HEK293 (cell line): Measurements from ENCODE around the gene H2AZ2.
"Not testable (repeated sequence)": the region's sequence is repeated elsewhere in the genome, so short reads cannot be mapped to it uniquely, and the experiment has no call there.

ENCODE experiments used
- BCL6B ChIP-seq: fragments of 450-650 bp; formaldehyde crosslinking; IDR thresholded peaks from 2 replicates; pipeline ENCODE4 v1.5.1; 2017; ENCODE audit warnings: missing biosample characterization, missing genetic modification characterization
- CTCF ChIP-seq: fragments of 450-650 bp; formaldehyde crosslinking; IDR thresholded peaks from 2 replicates; pipeline ENCODE4 v1.5.1; 2016; ENCODE audit warnings: missing biosample characterization, missing genetic modification characterization
- ZNF121 ChIP-seq: fragments of 450-650 bp; formaldehyde crosslinking; IDR thresholded peaks from 2 replicates; pipeline ENCODE4 v1.5.1; 2016; ENCODE audit warnings: missing biosample characterization, missing genetic modification characterization
- ZNF19 ChIP-seq: fragments of 450-650 bp; formaldehyde crosslinking; IDR thresholded peaks from 2 replicates; pipeline ENCODE4; 2016; ENCODE audit warnings: missing biosample characterization, missing genetic modification characterization, low read depth
- ZNF292 ChIP-seq: fragments of 450-650 bp; formaldehyde crosslinking; IDR thresholded peaks from 2 replicates; pipeline ENCODE4 v1.5.1; 2016; ENCODE audit warnings: low read depth, missing biosample characterization, missing genetic modification characterization, borderline replicate concordance
- ZNF311 ChIP-seq: fragments of 450-650 bp; formaldehyde crosslinking; IDR thresholded peaks from 2 replicates; pipeline ENCODE4 v1.5.1; 2017; ENCODE audit warnings: missing biosample characterization, missing genetic modification characterization, borderline replicate concordance
- ZNF350 ChIP-seq: fragments of 450-650 bp; formaldehyde crosslinking; IDR thresholded peaks from 2 replicates; pipeline ENCODE4 v1.5.0; 2017; ENCODE audit warnings: missing biosample characterization, mild to moderate bottlenecking, missing genetic modification characterization
- ZNF398 ChIP-seq: fragments of 450-650 bp; formaldehyde crosslinking; IDR thresholded peaks from 2 replicates; pipeline ENCODE4 v1.5.1; 2017; ENCODE audit warnings: missing biosample characterization, missing genetic modification characterization
- ZNF426 ChIP-seq: fragments of 450-650 bp; formaldehyde crosslinking; IDR thresholded peaks from 2 replicates; pipeline ENCODE4 v1.5.1; 2017; ENCODE audit warnings: missing biosample characterization, missing genetic modification characterization, mild to moderate bottlenecking, inconsistent platforms, moderate library complexity

GRCh38 chr7:44785218-44785617 is 62.7 kb downstream of the H2AZ2 start:
- not testable (repeated sequence) for TF ChIP-seq CTCF; ZNF398 (tag by site-specific recombination); ZNF121 (tag by site-specific recombination); ZNF292 (tag by site-specific recombination); ZNF311; BCL6B (tag by site-specific recombination); ZNF350; ZNF426 (tag by site-specific recombination); ZNF19 (tag by site-specific recombination)
